Omental fat pad (tissue), 4 donors: ENCODE data around the gene RCN2. TPM values are rescaled to one million over a fixed set of nuclear protein-coding genes. Genes with fewer than 3 reads are reported as not detected.
A peak's percentile ranks its signal among the peaks of the same experiment; 100 is the strongest.

Experiments used
- ATAC-seq: fragments of 150-250 bp; one replicate; pipeline ENCODE4 v1.9.1; 2016; ENCODE audit warnings: mild to moderate bottlenecking, moderate library complexity; ENCODE audit not compliant: low FRiP score
- DNase-seq: peaks from one replicate; pipeline ENCODE4 v3.0.0-alpha.2; 2019; ENCODE audit warnings: low spot score
- CTCF ChIP-seq, 3 donors: fragments of 450-650 bp; IDR thresholded peaks; one replicate each; pipeline ENCODE4 v1.5.1; 2016 to 2017; ENCODE audit warnings: antibody characterized with exemption in 3 of 3, mild to moderate bottlenecking in 3 of 3, moderate library complexity in 2 of 3
- total RNA-seq, 4 donors: library from RNA; depleted of rRNA; stranded (reverse); fragments of >200 nt; gene quantifications; one replicate each; pipeline ENCODE4 v1.1.0, GENCODE V29; 2016

The RCN2 gene
- total RNA-seq, 4 donors from 2014 or later, result 26.0 to 43.0 (median 33.0) TPM

- ATAC-seq, result no peak
- TF ChIP-seq CTCF (IDR thresholded peaks at IDR 0.05), result no peak
- DNase-seq, result no peak
These were observed 29.6 kb upstream of the RCN2 start for GRCh38 chr15:76901965-76902364.

DNA sequence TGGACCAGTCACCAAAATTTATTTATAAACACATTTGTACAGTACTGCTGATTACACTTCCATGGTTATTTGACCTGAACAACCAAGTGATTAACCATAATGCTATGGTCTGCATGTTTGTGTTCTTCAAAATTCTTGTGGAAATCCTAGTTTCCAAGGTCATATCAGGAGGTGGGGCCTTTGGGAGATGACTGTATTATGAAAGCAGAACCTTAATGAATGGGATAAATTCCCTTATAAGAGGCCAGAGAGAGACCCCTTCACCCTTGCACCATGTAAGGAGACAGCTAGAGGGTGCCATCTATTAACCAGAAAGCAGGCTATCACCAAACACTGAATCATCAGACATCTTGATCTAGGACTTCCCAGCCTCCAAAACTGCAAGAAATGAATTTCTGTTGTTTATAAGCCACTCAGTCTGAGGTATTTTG lies 28.3 kb upstream of the RCN2 start:
- ATAC-seq (no peak), DNase-seq (no peak)
- TF ChIP-seq CTCF (IDR thresholded peaks at IDR 0.05), result no peak

GRCh38 chr15:76904461-76905012 lies 27.0 kb upstream of the RCN2 start:
- no peak for TF ChIP-seq CTCF (IDR thresholded peaks at IDR 0.05)
- no peak for DNase-seq
- ATAC-seq, result peak; percentile 51

DNA sequence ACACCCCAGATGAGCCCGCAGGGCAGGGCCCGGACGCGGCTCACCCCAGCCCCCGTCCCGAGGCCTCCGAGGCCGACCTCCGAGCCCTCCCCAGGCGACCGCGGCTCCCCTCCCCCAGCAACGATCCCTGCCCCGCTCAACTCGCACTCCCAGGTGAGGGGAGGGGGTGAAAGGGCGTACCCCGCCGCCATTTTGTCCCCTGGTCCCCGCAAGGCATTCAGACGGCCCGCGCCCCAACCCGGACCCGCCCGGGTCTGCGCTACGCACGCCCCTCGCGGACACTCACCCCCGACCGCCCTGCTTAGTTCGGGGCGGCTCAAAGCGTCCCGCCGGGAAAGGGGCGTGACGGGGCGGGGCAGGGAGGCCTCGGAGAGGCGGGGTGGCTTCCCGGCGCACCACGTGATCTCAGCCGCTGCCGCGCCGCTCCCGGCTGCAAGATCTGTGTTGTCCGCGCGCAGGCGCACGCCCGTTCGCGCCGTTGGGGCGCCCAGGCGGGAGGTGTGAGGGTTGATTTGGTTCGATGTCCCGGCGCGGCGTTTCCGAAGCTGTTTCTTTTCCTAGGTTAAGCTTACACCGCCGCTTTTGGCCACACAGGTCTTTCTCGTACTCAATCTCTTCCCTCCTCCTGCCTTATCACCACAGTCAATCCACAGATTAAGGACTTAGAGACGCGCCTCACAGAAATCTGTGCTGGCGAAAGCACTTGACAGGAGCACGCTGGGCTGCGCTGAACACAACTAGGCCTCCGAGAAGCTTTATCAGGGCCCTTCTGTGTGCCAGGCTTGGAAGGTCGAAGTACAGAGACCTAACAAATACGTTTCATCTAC lies 26.3 kb upstream of the RCN2 start, which contains the start of gene SCAPER:
Gene SCAPER, minus strand, starts transcription at position 328 of the 827 bp plus-strand sequence. CDS start 21,523 bp downstream, outside the sequence.
- no peak for TF ChIP-seq CTCF (IDR thresholded peaks at IDR 0.05)
- peak; percentile 95 for ATAC-seq
- peak; percentile 72 for DNase-seq

GRCh38 chr15:76905855-76906254 lies 25.7 kb upstream of the RCN2 start:
- ATAC-seq, result no peak
- DNase-seq, result no peak
- TF ChIP-seq CTCF (IDR thresholded peaks at IDR 0.05), result no peak

- no peak for TF ChIP-seq CTCF (IDR thresholded peaks at IDR 0.05)
- no peak for ATAC-seq
- DNase-seq, result no peak
These were observed 19.1 kb upstream of the RCN2 start for GRCh38 chr15:76912430-76912829.

DNA sequence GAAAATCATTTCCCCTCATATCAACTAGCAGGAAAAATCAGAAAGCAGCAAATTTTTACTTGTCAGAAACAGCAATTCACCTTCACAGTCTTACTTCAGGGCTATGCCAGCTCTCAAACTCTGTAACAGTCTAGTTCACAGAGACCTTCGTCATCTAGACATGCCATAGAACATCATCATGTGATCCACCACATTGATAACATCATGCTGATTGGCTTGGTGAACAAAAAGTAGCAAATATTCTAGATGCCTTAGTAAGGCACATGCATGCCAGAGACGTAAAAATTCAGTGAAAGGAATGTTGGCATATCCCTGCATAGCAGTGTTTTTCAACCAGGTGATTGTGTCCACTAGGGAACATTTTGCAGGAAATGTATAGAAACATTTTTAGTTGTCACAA lies 17.8 kb upstream of the RCN2 start:
- no peak for TF ChIP-seq CTCF (IDR thresholded peaks at IDR 0.05)
- DNase-seq, result no peak
- no peak for ATAC-seq
